Central memory CD4-positive, alpha-beta T cell (primary cell): Measurements from ENCODE around the gene MBP.

Source experiments
- DNase-seq: peaks from one replicate; pipeline ENCODE4 v3.0.0; 2022

The MBP gene

DNA sequence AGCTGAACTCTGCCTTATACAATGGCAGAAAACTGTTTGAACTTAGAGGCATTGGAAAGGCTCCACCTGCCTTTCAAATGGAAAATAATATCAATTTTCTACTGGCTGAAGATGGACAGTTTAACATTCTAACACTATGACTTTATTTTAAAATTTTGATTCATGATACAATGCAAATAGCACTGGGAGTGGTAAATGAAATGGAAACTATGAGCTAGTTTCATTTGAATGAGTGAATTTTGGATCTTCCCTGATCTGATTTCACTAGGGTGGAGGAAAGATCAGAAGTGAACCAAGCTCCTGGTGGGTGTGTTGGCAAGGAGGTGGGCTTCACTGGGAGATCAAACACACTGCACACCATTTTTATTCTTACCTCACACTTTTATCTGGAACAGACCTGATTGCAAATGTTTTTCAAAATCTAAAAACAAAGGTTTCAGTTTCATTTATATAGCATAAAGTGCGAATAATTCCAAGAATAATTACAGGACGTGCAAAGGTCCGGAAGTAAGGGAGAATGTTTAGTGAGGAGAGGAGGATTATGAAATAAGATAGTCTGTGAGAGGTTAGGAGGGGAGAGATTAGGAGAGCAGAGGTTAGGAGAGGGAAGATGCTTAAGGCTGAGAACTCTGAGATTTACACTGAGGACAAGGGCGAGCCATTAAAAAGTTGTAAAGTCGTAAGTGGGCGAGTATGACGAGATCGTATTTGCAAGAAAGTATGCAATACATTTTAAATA is 18.6 kb upstream of the MBP start:
- DNase-seq = no peak

DNA sequence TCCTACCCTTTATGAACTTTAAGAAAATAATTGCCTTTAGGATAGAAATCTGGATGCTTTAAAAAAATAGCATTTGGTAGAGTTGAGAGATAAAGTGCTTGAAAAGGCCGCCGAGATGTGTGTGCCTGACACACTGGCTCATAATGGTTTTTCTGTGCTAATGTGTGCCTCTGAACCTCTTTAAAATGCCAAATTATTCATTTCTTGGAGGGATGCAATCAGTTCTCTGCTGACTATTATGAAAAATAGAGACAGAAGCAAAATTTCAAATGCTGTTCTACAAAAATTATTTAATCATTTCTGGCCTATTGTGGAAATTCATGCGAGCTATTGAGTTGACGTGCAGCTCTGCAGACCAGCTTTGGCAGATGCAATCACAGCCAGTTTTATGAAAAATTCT is 18.0 kb upstream of the MBP start:
- no peak for DNase-seq

DNA sequence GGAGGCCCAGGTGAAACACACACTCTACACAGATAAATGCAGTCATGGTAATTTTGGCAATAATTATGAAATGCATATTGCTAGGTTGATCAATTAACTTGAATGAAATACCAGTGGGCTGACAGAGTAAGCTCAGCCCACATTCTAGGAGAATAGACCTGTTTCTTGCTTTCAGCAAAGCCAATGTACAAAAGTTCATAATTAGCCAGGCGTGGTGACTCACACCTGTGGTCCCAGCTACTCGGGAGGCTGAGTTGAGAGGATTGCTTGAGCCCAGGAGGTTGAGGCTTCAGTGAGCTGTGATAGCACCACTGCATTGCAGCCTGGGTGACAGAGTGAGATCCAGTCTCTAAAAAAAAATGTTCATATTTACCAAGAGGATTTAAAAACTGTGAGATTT is 15.7 kb upstream of the MBP start:
- DNase-seq = no peak

- DNase-seq = no peak
Observed at GRCh38 chr18:77147418-77147852, 14.9 kb upstream of the MBP start.

DNA sequence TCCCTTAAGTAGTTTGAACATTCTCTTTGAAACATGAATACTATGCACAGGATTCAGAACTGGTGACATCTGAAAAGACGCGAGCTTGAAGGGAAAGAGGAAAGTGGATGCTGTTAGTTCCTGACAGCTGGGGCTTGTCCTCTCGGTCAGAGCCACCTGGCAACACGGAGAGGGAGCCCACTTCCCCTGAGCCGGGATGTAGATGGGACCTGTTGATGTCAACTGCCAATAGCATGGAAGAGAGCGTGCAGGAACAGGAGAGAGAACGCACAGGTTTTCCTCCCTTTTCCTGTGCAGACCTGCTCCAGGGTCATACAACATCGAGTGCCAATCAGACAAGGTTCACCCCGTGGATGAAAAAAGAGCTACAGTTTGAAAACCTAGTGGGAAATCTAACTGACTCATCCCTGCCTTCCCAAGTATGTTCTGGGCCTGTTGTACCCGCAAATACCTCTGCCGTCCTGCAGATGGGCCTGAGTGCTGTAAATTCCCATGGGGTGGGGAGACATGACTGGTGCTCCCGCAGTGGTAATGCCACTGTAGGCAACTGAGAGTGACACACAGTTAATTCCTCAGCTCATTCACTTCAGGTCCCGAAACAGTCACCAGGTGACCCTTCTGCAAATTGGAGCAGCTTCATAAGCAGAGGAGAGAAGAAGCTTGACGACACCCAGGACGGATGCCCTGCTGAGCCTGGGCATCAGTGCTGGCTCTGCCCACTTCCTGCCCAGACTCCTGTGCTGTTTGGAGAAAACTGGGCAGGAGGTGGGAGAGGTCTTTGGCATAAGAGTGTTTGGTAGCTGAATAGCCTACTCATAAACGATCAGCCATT is 13.9 kb upstream of the MBP start:
- no peak for DNase-seq

DNA sequence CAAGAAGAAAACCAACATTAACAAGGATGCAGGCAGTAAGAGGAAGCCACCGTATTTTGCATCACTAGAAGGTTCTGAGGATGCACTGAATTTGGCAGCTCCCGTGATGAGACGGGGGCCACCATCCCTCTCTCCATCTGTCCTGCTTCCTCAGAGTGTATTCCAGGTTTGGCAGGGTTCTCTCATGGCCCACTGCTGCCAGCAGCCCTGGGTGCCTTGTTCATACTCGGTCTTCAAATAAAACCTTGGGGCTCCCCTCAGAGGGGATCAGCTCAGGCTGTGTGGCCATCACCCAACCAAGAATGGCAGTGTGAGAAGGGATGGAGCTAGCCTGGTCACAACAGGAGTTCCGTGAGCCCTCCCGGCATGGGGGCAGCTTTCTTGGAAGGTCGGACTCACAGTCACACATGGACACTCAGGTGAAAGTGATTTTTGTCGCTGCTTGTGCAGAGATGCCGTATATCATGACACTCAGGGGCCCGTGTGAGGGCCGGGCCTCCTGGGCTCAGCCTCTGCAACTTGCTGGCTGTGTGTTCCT is 12.8 kb upstream of the MBP start:
- DNase-seq = no peak

DNA sequence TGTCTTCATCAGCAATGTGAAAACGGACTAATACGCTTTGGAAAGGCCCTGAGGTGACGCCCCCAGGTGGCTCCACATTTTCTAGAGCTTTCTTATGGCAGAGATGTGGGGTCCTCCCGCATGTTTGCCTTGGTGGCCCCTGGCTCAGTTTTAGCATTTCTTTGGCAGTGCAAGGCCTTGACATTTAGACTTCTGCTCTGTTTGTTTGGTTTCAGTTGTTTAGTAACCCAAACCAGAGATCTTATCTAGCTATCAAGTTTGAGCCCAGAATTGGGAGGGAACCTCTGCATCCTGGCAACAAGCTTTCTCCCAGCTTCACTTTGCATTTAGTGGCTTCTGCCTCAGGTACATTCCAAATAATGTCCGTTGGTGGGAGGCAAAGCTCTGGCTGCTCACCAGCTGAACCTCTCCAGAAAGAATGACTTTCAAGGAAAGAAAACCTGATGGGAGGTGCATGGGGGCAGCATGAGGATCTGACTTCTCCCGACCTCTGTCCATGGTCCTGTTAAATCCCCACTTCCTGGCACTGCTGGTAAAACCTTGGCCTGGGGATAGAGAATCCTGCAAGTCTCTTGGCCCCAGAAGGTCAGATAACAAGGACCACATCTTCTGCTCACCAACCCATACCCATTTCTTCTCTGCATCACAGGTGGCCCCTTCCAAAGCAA is 12.0 kb upstream of the MBP start:
- DNase-seq = peak; percentile 28

DNA sequence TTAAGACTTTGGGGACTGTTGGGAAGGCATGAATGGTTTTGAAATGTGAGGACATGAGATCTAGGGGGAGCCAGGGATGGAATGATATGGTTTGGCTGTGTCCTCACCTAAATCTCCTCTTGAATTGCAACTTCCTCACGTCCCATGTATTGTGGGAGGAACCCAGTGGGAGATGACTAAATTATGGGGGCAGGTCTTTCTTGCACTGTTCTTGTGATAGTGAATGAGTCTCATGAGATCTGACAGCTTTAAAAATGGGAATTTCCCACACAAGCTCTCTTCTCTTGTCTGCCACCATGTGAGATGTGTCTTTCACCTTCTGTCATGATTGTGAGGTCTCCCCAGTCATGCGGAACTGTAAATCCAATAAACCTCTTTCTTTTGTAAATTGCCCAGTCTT is 11.5 kb upstream of the MBP start:
- DNase-seq = no peak

GRCh38 chr18:77143196-77143595 is 10.6 kb upstream of the MBP start:
- DNase-seq = no peak

DNA sequence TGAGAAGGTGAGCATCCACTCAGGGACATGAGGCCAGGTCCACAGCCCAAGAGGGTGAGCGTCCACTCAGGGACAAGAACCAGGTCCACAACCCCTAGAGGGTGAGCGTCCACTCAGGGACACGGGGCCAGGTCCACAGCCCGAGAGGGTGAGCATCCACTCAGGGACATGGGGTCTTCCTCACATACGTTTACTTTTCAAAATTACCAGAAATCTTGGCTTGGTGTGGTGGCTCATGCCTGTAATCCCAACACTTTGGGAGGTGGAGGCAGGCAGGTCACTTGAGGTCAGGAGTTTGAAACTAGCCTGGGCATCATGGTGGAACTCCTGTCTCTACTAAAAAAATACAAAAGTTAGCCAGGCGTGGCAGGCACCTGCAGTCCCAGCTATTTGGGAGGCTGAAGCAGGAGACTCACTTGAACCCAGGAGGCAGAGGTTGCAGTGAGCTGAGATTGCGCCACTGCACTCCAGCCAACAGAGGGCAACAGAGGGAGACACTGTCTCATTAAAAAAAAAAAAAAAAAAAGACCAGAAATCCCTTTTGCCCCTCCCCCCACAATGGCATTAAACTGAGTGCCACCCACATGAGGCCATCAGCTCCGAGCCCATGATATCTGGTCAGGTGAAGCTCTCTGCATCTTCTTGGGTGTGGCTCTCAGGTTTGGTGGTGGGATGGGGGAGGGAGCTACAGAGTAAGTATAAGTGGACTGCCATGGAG is 9.0 kb upstream of the MBP start:
- DNase-seq = no peak

GRCh38 chr18:77140439-77141109 is 8.0 kb upstream of the MBP start:
- peak; percentile 68 for DNase-seq

- no peak for DNase-seq
Observed at GRCh38 chr18:77140030-77140429, 7.4 kb upstream of the MBP start.

DNA sequence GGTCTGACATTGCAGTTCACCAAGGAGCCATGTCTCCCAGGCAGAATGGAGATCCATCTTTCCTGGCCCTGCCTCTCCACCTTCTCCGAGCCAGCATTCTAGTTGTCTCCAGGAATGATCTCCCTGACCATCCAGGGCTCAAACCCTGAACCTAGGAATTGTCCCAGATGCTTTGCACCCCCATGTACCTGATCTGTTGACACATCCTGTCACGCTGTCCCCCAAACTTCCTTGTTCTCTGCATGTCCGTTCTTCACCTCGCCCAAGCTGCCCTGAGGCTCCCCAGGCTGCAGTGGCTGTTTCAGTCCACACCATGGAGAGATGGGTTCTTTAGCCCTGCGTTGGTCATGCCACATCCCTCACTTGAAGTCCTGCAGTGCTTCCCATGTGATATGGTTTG is 7.0 kb upstream of the MBP start:
- DNase-seq = no peak

DNA sequence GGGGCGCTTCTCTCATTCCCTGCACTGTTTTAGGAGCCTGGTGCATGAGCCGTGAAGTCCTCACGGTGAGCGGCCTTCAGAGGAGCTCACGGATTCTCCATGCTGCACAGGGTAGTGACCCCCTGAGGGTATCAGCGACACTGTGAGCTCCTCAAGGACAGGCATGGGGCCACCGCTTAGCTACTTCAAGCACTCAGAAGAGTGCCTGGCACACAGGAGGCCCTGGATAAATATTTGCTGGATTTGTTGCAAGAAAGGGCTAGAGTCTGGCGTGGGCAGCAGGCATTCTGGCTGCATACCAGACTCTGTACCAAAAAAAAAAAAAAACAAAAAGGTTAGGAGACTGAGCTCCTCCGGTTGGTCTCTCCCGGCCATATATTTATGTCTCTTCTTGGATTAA is 5.7 kb upstream of the MBP start:
- no peak for DNase-seq

DNA sequence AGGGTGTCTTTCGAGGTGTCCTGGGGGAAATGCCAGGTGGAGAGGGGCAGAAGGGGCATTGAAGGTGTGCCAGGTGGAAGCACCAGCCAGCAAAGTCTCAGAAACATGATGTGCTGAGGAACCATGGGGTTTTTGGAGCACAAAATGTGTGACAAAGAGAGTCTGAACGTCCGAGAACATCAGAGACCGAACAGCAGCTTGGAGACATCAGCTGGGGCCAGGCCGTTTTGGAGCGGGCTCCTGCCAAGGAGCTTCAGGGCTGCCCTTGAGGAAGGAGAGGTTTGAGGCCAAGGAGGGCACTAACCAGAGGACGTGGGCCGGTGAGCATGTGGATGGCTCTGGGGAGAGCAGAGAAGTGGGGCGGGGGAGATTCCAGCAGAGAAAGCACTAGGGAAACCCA is 5.3 kb upstream of the MBP start:
- DNase-seq = no peak

GRCh38 chr18:77136871-77137665 is 4.5 kb upstream of the MBP start:
- no peak for DNase-seq

DNA sequence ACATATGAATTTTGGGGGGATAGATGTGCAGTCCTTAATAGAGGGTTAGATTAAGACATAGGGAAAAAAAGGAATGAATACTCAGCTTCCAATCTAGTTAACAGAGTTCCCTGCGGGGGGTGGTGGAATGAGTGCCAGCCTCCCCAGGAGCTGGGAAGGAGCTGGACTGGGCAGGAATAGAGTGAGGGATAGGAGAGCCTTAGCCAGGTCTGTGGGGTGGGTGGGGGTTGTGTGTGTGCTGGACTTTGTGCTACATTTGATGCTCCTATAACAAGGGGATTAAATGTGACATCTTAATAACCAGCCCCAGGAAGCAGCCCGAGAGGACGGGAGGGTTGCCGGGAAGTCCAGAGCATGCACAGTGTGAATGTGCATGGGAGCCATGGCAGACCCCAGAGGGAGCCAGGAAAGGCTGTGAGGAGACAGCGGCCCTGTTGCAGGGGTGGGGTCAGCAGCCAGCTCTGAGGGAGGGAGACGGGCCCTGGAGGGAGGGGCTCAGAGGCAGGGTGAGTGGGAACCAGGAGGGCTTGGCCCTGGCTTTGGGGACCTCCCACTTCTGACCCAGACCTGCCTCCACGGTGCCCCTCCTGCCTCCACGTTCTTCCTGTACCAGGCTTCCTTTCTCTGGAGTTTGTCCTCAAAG is 3.6 kb upstream of the MBP start:
- no peak for DNase-seq

DNA sequence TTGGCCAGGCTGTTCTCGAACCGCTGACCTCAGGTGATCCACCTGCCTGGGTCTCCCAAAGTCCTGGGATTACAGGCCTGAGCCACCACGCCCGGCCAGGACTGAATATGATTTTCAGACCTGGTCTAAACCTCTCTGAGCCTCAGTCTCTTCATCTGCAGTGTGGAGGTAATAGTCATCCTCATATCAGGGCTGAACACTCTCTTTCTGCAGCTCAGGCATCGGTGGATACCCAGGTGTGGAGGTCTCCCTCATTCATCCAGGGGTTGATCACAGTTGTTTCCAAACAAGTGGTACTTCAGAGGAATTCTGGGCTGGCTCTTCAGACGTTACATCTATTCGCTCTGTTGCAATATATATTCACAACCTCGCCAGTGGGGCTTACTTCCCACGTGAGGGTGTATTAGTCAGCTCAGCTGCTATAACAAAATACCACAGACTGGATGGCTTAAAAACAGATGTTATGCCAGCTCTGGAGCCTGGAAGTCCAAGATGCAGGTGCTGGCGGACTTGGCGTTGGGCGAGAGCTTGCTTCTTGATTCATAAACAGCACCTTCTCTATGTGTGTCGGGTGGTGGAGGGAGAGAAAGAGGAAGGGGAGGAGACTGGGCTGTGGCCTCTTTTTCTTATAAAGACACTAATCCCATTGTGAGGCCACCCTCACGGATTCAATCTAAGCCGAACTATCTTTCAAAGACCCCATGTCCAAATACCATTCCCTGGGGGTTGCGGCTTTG is 2.9 kb upstream of the MBP start:
- DNase-seq = no peak

DNA sequence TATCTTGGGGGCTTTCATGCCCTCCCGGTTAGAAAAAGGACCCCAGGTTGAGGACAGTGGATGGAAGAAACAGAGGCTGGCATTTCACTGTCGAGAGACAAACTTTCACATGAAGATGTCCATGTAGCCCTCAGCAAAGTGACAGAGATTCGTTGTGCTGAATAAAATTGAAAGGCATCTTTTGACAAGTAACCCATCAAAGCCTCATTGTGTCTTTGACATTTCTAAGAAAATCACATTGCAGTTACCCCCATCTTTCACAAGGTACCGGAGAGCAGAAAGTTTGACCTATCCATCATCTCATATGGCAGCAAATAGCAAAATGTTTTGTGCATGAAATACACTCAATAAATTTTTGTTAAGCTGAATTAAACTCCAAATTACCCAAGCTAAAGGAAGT is 2.0 kb upstream of the MBP start:
- no peak for DNase-seq

DNA sequence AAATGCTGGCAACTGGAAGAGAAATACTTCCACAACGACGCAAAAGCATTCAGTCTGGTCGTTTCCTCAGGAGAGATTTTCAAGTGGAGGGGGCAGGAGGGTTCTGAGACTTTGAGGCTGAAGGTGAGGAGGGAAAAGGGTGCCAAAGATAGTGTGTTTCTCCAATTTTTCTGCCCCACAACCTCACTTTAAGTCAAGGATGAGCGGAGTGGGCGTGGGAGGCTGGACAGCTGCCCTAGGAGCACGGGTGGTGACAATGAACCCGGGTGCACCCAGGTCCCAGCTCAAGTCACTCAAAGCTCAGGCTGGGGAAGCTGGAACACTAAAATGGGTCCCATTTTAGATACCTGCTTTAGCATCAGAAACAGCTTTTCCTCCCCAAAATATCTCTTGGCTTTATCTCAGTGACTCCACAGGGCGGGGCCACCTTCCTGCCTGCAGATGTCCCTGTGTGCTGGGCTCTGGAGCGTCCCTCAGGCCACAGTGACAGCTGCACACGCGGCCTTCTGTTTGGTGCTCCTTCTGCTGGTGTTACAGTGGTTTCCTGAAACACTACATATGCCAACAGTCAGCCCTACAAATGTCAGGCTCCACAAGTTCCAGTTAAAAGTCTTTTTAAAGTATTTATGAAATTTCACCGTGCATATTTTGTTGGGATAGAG is 1.4 kb upstream of the MBP start:
- DNase-seq = no peak
